HG02852 (cell line): ENCODE results near the gene BHLHE41.

Experiments
- ATAC-seq: cut with Tn5 transposase; IDR thresholded peaks from one replicate; pipeline ENCODE4 v1.9.1; 2021; ENCODE audit warnings: mild to moderate bottlenecking, moderate library complexity; ENCODE audit not compliant: unreplicated experiment

Gene BHLHE41

DNA sequence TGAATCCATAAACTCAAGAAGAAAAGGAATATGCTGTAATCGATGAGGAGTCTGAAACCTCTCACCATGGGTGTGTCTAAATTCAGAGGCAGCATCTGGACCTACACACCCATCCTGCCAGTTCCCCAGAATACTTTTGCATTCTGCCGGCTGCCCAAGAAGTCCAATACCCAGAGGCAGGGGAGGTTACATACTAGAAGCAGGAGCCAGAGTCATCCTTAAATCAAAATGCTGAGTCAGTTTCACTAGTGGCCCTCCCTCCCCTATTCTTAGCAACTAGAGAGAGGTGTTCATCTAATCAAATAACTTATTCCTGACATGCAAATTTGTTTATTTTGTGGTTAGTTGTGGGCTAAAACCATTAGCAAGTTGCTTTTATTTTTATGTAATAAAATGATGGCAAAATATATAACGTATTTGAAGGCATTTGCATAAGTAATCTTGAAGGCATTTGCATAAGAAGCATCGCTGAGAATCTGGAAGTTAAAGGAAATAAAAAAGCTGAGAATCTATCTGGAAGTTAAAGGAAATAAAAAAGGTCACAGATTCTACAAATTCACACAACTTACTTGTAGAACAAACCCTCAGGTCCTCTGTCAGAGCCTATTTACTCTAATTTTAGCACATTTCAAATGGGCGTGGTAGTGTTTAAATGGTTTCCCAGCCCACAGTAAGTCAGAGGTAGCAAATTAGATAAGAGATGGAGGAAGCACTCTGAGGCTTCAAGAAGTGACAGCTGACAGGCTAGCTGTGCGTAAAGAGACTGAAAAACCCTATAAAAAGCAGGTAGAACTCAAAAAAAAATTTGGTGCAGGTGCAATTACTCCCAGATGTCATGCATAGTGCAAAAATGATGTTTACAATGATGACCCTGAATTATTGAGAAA is 7.8 kb downstream of the BHLHE41 start:
- ATAC-seq = no peak

DNA sequence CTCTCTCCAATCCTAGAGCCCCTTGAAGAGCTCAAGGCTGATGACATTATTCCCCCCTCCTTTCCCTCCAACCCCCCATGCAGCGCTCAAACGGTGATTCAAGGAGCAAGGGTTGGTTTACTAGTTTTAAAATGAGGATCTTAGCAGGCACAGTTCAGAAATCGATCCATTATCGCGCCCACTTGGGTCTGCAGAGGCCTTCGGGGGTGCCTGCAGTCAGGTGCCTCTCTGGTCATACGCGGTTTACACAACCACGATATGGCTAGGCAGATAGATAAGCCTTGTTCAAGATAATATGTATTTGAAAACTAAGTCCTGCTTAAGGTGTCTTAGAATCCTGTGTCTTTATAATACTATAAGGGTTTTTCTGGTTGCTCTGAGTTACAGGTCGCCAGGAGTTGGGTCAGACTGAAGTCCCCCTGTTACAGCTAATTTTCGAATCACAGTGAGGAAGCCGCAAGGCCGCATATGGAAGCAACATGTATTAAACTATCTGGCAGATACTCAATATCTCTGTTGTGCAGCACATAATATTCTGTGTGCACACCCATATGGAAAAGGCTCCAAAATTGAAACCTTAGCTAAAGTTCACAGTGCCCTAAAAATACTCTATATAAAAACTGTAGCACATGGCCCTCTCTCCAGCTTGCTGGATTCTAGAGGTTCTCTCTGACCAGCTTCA is 10.0 kb downstream of the BHLHE41 start:
- ATAC-seq = no peak

DNA sequence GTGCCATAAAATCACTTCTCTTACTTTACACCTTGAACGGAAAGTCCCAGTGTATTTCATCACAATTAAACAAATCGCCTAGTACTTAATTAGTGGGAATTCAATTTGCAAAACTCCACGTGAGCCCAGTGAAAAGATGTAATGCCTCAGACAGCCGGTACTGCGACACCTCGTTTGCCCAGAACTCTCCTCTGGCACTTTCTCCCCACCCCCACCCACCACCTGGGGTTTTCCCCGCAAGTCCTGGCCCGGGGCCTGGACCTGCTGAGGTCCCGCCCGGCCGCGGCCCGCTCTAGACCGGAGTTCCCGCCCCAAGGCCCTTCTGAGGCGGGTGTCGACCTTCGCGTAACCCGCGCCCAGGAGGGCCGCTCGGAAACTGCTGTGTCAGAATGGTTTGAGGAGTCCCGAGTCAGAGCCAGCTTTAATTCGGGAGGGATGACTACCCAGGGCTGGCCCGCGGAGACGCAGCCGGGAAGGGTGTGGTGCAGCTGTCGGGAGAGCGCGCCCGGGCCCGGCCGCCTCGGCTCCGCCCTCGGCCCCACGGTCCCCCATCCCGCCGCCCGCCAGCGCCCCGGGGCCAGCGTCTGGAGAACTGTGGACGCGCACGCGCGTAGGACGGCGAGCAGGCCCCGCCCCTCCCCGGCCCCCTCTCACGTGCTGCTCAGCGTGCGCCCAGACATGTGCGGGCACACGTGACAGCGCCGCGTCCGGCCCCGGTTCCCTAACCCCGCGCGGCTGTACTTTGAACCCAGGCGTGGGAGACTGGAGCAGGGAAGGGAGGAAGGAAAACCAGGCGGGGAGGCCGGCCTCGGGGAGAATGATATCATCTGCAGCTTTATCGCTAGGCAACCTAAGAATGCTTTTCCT is 10.8 kb downstream of the BHLHE41 start:
- ATAC-seq = peak; percentile 82

DNA sequence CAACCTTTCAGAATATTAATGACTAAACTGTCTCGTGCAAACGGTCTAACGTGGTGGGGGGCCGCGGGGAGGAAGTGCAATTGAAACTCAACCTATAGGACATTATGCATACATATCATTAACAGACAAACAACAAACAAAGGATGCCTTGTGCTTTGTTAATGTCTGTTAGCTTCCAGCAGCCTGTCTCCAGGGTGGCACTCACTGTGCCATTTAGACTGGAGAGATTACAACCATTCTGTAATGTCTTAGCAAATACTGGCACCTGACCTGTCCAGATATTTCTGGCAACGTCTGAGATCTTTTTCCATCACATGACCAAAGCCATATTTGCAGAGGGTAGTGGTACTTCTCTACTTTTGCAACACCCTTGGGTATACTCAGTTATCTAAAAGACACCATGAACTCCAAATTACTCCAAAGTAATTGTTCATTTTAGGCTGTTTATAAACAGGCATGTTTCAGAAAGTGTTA is 11.6 kb downstream of the BHLHE41 start:
- ATAC-seq = no peak

DNA sequence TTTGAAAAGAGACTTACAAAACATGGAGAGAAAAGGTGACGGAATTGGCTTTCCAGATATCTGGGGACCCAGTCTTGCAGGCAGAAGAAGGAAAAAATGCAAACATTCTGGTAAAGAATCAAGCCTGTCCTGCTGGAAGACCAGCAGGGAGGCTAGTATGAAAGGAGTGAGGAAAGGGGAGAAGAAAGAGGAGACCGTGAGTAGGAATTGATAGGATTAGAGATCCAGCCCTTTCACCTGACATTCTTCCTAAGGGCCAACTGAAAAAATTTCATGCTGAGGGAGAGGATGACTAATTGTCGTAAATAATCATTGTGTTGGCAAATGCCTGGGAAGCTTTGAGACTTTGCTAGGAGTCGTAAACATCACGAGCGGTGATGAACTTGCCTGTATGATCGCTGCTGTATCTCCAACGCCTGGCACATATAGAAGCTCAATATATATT is 12.1 kb downstream of the BHLHE41 start:
- ATAC-seq = no peak

DNA sequence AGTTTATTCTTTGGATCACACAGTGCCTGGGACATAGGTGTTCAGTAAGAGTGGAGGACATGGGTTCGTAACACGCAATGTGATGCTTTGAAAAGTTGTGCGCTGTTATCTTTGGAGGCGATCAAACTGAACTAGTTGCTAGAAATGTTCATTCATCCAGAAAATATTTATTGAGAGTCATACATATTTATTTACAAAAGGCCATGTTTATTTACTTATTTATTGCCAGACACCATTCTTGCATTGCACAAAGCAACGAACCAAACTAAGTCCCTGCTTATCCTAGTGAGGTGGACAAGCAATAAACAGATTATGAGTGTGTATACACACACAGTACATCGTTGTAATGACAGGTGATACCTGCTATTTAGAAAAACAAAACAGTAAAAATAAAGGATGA is 12.6 kb downstream of the BHLHE41 start:
- ATAC-seq = no peak

DNA sequence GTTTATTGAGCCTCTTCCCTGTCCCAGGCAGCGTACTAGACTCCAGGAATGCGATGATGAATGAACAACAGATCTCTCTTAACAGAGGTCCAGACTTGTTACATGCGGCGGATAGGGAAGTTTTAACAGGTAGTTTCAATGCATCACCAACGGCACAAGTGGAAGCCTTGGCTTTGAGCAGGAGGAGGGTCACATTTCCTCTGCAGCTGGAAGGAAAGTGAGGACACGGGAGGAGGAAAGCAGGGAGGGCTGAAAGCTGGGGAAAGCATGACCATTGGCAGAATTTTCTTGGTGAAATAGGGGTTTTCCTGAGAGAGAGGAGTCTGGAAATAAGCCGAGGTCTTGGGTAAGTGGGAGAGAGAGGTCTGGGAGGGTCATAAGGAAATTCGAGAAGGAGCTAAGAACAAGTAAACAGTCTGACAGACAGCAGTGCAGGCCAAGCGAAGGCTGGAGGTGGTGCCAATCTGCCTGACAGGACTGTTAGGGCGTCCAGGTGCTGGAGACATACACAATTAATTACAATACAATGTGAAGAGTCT is 15.4 kb downstream of the BHLHE41 start:
- ATAC-seq = no peak

DNA sequence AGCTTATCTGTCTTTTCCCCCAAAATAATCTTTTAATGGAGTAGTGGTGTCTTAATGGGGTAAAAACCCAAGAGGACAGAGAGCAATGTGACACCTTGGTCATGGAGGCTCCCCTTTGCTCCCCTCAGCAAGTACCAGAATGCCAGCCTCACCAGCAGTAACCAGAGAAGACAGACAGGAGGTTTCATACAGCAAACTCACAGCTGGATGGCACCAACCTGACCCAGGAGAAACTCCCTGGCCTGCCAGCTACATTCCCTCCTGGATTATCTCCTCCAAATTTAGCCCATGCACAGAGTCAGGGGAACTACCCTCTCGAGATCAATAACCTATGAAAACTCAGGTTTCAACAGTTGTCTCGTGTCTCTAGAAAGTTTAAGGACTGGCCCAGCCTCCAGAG is 15.9 kb downstream of the BHLHE41 start:
- ATAC-seq = no peak

DNA sequence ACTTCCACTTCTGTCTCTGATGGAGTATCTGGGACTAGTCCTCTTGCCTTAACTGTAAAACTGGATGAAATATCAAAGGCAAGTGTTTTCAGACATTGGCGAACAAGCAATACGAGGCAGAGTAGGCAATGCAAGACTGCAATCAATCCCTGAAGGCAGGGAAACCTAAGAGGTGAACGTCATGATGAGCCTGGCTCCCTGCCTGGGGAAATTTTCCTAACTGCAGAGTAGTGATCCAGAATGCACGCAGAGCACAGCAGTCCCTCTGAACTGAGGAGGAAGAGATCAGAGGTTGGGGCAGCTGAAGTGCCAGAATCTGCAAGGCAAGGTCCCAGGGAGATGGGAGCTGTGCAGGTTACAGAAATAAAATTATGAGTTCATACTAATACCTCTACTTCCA is 18.5 kb downstream of the BHLHE41 start:
- ATAC-seq = no peak

DNA sequence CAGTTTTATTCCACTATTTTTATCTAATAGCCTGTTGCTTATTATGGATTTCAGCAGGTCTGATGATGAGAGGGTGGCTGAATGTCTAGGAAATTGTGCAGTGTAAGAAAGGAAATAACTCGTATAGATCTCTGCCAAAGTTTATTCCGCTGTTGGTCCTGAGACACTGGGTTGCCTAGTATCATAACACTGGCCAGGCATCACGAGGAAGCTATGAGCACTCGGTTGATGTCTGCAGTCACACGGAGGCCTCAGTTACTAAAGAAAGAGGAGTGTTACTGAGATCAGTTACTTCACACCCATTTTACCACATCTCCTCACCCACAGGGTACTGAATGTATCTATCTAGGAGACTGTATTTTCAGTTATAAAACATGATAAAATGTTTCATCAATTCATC is 21.9 kb downstream of the BHLHE41 start:
- ATAC-seq = no peak

DNA sequence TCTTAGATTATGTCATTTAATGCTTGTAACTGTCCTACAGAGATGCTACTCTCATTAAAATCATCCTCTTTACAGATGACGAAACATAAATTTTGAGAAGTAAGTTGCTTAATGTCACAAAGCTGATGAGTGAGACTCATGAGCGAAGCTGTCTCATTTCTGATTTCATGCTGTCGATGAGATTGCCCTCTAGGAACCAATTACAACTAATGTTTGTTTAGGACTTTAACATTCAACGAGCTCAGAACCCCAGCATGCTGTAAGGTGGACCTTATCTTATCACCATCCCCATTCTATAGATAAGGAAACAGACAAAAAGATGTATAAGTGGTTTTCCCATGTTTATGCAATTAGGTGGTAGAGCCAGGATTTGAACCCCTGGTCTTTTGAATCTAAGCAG is 23.1 kb downstream of the BHLHE41 start:
- no peak for ATAC-seq

DNA sequence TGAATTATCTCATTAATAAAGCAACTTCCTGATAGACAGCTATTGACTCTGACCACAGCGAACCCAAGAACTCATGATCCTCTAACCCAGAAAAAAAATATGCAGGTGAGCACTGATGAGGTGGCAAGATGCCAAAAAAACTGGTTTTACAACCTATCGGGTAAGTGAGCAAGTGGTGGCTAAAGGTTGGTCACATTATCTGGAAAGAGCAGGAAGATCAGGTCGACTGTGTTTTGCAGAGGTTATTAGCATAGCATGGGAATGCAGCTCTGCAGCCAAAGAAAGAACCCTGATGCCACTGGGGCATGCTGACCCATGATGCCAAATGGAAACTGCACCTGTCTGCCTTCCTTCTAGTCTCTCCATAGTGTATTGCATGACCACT is 23.5 kb downstream of the BHLHE41 start:
- ATAC-seq = no peak

DNA sequence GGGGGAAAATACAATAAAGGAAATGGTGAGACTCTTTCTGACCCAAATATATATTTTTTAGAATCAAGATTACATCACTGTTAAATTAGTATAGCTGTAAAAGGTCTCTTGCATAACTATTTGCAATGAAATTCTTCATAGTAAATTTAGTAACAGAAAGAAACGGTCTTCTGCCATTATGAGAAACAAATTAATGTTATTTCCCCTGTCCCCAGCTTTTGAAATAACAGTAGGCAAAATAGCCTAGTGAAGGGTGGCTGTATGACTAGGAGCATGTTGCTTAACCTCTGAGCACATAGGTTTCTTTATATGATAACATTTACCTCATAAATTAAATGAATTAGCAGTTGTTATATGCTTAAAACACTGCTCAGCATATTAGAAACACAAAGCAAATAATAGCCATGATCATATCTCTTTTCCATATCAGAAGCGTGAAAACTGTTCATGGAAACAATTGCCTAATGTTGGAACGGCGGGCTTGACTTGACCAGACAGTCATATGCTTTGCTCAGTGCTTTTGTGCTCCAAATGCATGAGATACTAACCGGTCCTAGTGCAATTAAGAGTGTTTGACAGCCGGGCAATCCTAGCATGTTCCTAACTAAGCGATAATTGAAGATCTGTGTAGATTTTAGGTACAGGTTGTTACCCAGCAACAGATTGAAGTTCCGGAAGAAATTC is 24.0 kb downstream of the BHLHE41 start:
- ATAC-seq = no peak

DNA sequence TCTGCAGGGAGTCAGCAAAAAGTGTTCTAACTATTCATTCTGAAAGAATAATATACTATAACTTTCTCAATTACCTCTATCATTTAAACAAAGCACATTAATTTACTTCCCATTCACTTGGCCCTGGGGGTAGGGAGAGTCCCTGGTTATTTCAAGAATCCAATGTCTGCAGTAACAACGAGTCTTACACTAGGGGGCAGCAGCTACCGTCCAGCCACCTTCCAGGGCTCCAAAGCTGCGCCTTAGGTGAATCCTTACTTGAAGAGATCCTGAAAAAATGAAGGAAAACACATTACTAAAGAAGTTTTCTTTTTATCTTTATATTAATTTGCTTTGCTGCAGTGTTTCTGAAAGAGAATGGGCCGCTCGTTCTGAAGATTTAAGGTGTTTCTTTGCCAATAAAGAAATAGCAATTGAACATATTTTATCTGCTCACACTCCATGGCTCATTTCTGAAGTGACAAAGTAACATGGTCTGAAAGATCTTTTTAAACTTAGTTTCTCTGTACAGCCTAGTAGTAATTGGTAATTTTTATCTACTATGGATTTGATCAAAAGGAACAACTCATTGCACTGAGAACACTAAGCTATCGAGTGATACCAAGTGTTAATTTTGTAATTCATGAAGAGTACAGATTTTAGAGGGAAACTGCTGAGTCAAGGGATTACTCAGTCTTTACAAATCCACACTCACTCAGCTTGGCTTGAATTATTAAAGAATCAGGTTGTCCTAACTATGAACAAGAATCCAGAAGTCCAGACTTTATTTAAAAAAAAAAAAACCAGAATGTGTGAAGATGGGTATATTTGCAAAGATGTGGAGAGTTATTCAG is 27.6 kb downstream of the BHLHE41 start:
- ATAC-seq = peak; percentile 93

DNA sequence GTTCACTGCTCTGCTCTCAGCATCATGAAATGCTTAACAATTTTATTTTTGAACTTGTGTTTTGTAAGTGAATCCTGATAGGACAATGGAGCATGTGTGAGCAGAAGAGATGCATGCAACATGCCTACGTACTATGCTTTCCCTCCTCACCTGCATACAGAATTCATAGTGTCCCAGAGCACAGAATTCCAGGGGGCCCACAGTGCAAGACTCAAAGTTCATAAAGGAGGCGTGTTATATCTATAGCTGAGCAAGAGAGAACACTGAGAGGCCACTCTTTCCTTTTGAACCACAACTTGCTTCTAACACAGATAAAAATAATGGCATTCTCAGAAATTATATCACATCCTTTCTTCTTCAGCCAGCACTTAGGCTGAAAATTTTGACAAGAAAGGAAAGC is 28.8 kb downstream of the BHLHE41 start:
- no peak for ATAC-seq

DNA sequence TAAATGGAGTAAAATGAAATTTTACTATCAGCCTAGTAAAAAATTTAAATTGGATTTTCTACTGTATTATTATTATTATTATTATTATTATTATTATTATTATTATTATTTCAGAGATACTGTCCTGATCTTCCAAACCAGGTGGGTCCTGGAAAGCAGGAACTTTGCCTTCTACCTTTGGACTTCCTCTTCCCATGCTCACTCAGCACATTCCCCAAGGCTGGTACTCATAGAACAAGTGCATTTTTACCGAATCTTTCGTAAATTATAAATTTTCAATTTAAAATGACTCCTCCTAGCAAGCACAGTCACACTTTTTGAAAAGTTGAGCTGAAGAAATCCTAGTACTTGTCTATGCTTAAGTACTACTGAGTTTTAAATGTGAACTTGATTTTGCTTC is 29.7 kb downstream of the BHLHE41 start:
- ATAC-seq = no peak

DNA sequence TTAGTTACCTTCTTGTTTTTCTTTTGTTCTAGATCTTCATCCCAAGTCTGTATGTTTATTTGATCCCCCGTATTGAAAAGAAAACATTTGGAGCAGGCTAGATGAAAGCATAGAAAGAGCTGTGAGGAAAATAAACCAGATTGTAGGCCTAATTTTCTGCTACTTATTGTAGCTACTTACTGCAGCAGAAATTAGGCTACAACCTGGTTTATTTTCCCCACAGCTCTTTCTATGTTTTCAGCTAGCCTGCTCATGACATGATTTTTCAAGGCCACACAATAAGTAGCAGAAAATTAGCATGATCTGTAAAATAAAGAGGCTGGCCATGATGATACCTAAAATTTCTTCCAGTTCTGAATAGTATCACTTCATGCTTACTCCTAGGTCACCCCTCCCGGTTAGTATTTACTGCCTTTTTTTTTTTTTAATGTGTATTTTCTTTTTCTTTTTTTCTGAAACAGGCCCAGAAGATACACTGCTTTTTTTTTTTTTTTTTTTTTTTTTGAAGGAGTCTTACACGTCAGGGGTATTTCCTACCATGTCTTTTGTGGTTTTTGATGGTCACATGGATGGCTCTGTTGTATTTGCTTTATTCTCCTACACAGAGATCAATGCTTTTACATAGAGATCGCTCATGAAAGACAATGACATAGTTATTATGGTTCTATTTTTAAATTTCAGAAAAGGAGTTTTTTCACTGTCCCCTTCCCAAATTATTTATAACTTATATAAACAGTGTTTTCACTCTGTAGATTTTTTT is 32.3 kb downstream of the BHLHE41 start:
- ATAC-seq = no peak

DNA sequence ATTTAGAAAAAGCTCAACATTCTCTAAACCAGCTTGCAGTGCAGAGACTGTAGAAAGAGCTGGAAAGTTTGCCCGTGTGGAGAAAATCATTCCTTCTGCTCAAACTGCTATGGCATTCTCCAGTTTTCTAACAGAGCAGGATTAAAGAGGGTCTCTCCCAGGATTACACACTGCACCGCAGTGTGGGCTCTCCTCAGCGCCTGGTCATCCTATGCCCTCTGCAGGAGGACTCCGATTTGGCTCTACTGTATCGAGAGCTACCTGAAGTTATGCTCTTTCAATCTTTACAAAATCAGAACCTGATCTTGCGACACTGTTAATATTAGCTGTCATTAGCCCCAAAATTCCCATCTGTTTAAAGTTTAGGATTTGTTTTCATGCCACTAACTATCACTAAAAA is 33.0 kb downstream of the BHLHE41 start:
- no peak for ATAC-seq
